ENCODE data around the gene CLDND2.

DNA sequence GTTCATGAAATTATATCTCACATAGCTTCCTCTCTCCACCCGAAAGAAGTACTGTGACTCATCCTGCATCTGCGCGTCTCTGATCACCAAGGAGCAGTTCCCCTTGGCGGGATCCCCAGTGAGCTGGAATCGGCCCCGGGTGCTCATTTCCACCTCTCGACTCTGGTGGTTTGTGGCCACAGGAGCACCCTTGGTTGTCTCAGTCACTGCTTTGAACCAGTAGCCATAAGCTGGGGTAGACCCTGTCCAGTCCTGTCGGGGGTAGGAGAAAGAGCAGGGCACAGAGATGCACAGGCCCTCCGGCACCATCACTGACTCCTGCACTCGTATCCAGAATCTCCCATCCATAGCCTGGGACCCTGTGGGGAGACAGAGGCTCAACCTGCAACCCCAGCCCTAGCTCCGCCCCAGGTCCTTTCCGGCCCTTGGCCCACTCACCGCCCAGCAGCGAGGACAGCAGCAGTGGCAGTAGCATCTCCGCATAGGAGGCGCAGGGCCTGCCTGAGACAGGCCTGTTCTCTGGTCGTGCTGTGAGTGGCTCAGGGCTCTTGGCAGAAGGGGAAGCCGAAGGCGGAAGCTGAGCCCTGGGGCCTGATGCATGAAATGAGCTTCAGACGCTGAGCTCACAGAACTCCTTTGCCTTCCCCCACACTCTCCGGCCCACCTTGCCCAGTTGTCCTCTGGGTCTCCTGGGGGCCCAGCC lies 48.5 kb upstream of the CLDND2 start, which contains the start of gene SIGLEC10:
- TF ChIP-seq, protein P1, sequence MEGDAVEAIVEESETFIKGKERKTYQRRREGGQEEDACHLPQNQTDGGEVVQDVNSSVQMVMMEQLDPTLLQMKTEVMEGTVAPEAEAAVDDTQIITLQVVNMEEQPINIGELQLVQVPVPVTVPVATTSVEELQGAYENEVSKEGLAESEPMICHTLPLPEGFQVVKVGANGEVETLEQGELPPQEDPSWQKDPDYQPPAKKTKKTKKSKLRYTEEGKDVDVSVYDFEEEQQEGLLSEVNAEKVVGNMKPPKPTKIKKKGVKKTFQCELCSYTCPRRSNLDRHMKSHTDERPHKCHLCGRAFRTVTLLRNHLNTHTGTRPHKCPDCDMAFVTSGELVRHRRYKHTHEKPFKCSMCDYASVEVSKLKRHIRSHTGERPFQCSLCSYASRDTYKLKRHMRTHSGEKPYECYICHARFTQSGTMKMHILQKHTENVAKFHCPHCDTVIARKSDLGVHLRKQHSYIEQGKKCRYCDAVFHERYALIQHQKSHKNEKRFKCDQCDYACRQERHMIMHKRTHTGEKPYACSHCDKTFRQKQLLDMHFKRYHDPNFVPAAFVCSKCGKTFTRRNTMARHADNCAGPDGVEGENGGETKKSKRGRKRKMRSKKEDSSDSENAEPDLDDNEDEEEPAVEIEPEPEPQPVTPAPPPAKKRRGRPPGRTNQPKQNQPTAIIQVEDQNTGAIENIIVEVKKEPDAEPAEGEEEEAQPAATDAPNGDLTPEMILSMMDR (conservative IDR thresholded peaks at IDR 0.05; ENCODE audit: low read length) = no peak
- TF ChIP-seq EZH2phosphoT487 (IDR thresholded peaks at IDR 0.05; ENCODE audit: borderline replicate concordance, low read depth, low read length) = no peak
